NCI-H82 treated with DMSO at 0.1 percent for 48 hours (cell line): ENCODE measurements around the gene PTPRJ.

Experiments
- DNase-seq: peaks from one replicate; lab custom pipeline; 2025; ENCODE audit not compliant: unreplicated experiment; lab: John Stamatoyannopoulos, UW

The PTPRJ gene

DNA sequence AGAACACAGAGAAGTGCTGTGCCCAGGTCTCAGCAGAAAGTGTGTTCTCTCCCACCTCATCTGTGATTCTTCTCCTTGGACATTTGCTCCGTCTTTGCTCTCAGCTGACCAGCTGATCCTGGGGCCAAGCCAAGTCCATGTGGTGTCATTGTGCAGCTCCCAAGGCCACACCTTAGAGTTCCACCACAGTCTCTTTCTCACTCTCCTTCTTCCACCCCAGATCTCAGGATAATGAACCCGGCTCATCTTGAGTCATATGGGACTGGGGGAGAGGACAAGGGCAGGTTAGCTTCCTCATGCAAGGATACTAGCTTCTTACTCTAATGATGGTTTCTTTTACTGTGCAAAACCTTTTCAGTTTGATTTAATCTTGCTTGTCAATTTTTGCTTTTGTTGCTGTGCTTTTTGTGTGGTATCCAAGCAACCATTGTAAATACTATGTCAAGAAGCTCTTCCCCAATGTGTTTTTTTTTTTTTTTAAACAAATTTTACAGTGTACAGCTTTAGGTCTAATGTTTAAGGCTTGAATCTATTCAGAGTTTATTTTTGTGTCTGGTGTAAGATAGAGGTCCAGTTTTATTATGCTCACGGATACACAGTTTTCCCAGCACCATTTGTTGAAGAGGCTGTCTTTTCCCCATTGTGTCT lies 161.2 kb downstream of the PTPRJ start:
- DNase-seq: no peak

DNA sequence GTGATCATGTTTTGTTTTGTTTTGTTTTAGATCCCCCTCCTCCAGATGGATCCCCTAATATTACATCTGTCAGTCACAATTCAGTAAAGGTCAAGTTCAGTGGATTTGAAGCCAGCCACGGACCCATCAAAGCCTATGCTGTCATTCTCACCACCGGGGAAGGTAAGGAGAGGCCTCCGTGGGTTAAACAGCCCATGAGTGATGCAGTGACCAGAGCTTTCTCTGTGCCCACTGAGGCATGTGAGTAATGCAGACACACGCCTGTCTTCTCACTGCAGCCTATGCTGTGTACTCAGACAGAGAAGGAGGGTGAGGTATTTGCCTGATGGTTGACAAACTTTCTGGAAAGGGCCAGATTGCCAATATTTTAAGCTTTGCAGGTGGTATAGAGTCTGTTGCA lies 162.5 kb downstream of the PTPRJ start:
- no peak for DNase-seq

DNA sequence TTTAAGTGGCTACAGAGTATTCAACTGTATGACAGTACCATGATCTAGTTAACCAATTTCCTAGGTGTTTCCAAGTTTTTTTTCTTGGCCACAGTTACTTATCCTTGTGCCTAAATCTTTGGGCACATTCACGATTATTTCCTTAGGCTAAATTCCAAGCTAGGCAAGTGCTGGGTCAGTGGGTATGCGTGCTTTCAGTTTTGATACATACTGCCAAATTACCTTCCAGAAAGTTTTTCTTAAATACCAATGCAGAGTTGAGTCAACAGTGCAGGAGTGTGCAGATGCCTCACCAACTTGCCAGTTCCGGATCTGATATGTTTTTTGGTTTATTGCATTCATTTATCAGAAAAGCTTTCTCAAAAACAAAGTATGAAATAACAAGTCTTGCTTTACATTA lies 168.4 kb downstream of the PTPRJ start:
- DNase-seq: no peak

DNA sequence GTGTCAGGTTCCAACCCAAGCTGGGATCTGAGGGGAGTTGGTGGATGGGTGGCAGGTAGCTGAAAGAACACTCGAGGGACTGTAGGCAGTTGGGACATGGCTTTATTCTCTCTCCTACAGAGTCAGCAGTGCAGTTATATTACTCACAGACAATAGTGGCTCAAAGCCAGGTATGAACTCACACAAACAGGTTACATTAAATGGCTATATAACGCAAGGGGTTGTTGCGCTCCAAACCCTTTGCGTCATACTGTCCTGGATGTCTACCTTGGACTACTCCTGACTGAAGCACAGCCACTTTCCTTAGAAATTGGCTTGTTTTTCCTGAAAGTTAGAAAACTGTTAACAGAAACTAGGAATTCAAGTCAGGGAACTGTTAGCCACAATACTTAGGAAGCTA lies 169.9 kb downstream of the PTPRJ start:
- no peak for DNase-seq

DNA sequence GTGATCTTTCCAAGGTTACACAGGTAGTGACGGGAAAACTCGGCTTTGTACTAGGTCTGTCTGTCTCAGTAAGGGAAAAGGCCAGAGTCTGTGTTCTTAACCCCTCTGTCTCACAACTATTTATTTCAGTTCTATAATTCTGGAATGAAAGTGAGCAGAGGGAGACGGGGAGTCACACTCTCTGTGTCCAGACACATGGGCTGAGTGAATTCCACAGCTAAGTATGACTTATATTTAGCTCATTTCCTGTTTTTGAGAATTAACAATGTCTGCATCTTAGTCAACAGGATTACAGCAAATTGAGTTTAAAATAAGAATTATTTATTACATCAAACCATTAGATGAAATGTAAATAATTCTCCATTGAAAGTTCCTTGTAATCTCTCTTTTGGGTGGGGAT lies 173.8 kb downstream of the PTPRJ start:
- no peak for DNase-seq

DNA sequence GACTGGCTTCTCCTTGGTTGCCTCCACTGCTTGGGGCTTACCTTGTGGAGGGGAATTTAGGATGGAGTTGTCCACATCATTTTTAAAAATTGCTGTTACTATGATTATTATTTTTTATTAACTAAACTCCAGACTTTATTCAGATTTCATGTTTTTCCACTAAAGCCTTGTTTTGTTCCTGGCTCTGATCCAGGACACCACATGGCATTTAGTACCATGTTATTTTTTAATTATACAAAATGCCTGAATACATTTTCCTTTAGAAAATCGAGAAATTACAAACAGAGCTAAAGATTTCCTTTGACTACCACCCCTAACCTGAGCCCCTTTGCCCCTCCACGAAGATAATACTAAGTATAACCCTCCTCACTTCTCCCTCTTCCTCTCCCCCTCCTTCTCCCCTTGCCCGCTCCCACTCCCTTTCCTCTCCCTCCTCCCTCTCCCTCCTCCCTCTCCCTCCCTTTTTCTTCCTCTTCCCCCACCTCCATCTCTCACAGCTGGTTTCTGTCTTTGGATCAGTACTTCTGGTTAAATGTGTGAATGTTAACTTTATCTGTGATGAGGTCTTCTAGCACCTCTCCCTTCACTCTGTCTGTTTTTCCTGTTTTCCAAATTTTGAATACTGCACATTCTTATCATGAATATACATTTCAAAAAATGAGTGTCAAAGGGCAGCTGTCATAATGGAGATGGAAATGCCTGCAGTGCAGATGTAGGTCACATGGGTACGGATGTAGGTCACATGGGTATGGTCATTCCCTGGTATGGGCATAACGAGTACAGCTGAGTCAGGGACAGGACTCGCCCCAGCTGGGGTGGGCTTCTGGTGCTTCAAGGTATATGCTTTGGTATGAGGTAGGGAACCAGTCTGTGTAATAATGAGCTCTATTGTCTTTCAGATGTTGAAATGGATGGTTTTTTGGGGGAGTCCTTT lies 181.9 kb downstream of the PTPRJ start:
- no peak for DNase-seq

DNA sequence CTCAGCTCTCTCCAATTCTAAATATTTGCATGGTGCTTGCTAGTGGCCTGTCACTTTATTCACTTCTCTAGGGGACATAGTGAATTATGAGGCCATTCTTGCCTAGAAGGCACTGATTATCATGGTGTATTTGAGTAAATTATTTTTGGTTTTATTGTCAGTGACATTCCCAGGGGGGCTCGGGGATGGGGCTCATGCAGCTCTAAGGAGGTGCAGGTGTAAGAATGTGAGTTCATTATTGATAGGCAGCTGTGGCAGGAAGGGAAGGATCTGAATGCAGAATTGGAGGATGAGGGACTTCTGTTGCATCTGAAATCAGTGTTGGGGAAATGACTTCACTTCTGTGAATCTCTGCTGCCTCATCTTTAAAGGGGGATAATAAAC lies 182.5 kb downstream of the PTPRJ start:
- no peak for DNase-seq

DNA sequence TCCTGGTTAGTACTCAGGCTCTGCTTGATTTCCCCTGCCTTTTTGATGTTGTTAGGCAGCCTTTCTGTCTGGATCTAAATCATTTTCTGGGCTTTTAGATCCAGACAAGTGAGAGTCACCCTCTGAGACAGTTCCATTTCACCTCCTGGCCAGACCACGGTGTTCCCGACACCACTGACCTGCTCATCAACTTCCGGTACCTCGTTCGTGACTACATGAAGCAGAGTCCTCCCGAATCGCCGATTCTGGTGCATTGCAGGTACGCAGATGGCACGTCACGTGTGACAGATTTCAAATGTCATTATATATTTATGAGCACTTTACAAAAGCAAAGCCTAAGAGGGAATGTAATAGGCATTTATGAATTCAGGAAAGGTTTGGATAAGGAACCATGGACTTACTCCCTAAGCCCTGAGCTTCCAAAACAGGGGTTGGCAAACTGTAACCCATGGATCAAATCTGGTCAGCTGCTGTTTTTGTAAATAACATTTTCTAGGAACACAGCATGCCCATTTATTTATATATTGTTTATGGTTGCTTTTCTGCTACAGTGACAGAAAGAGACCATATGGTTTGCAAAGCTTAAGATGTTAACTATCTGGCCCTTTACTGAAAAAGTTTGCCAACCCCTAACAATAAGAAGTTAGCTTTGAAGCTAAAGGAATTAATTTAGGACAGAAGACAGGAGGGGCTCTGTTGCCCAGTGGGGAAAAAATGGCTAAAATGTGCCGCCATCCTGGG lies 183.2 kb downstream of the PTPRJ start:
- DNase-seq: no peak

DNA sequence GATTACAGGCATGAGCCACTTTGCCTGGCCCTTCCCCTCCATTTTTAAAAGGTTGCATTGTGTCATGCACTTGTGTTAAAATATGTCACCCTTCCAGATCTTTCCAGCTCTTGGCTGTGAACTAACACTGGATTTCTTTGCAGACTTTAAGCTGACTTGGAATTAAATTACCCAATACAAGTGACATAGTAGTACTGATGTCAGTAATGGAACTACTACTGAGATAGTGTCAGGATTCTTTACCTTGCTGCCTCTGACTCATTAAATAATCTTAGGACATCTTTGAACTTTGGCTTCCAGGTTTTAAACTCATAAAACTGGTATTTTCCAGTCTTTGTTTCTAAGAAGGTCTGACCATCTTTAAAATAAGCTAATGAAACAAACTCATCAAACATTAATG lies 184.5 kb downstream of the PTPRJ start:
- no peak for DNase-seq

DNA sequence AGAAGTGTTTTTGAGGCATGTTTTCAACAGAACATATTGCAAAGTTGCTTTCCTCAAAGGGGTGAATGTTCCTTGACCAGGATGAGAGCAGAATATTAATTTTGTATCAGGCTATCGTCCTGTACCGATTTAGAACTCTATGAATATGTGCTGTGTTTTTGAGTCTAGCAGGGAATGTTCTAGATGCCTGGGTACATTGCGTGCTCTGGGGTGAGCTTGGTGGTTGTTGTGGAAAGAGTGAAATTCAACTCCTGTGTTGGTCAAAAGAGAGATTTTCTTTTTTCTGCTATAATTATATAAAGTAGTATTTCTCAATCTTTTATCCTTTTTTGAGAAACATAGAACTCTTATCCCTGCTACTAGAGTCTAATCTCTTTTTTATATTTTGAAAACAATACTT lies 185.1 kb downstream of the PTPRJ start:
- no peak for DNase-seq

DNA sequence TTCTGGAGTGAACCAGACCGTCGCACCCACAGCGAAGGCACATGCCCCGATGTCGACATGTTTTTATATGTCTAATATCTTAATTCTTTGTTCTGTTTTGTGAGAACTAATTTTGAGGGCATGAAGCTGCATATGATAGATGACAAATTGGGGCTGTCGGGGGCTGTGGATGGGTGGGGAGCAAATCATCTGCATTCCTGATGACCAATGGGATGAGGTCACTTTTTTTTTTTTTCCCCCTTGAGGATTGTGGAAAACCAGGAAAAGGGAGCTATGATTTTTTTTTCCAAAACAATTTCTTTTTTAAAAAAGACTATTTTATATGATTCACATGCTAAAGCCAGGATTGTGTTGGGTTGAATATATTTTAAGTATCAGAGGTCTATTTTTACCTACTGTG lies 187.0 kb downstream of the PTPRJ start:
- no peak for DNase-seq

DNA sequence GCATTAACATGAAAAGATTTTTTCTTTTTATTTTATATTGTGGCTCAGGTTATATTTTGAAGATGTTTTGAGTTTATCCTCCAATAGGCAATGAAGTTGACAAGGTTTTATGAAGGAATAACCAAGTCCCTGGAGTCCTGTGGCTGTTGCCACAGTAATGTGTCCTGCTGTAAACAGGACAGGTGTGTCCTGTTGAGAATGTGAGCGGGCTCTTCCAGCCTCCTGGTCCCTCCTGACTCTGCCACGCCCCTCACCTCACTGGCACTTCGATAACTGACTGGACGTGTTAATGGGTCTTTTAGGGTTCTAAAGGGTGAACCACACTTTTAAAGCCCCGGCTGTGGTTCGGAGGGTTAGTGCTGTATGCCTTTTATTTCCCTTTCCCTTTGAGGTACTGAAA lies 188.5 kb downstream of the PTPRJ start:
- no peak for DNase-seq

DNA sequence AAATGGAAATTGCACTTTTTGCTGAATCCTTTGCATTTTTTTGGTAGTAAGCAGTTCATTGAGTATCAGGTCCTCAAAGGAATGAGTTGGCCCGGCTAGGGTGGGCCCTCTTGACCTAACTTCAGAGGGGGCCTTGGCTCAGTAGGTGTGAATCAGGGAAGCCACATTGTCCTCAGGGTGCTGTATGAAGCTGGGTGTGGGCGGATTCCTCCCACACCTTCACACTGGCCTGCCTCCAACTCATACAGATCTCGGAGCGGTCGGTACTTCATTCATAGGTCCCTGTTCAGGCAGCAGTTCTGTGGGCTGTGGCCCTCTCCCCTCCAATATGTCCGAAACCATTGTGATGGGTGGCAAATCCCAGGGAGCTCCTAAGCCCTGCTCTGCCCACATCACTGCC lies 188.9 kb downstream of the PTPRJ start:
- no peak for DNase-seq

DNA sequence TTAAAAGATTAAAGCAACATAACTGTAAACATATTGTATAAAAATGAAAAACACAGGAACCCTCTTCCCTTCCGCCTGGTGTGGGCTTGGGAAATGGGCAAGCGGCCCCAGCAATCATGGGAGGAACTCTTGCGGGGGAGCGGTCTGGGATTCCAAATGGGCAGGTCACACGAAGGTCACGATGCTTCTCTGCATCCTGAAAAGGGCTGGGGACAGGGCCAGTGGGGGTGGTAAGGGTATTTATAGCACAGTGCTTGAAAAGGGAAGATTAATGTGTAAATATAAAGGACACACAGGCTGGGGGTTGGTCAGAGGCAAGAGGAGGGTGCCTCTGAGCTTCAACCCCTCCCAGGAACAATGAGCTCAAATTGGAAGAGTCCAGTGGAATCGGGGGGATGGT lies 189.4 kb downstream of the PTPRJ start:
- no peak for DNase-seq

DNA sequence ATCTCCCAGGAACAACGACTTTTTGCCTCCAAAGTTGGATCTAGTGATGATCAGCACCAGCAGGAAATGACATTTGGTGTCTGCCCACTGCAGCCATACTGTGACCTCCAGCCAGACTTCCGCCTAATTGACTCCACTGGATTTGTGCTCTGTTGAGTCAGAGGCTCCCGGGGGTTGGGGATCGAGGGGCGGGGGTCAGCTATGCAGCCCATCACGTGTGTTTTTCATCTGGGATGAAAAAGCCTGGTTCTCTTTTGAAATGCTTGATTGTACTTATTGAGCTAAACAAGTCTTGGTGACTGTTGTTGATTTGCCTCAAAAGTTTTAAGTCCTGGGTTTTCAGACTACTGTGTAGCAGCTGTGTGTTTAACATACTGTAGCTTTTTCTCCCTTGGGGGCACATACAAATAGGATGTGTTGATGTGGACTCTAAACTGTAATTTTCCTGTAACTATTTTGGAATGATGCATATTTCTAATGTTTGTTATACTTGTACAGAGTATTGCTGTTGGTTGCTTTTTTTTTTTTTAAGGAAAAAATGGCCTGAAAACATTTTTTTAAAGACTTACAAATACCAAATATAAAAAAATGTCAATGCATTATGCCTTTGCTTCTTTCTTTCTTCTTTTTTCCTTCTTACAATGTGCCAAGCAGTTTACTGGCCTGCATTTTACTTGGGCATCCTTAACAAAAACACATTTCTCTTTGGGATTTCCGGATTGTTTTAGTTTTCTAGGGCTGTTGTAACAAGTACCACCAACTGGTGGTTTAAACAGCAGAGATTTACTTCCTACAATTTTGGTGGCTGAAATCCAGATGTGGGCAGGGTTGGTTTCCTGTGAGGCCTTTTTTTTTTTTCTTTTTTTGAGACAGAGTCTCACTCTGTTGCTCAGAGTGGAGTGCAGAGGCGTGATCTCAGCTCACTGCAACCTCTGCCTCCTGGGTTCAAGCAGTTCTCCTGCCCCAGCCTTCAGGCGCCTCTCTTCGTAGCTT lies 190.2 kb downstream of the PTPRJ start:
- no peak for DNase-seq

DNA sequence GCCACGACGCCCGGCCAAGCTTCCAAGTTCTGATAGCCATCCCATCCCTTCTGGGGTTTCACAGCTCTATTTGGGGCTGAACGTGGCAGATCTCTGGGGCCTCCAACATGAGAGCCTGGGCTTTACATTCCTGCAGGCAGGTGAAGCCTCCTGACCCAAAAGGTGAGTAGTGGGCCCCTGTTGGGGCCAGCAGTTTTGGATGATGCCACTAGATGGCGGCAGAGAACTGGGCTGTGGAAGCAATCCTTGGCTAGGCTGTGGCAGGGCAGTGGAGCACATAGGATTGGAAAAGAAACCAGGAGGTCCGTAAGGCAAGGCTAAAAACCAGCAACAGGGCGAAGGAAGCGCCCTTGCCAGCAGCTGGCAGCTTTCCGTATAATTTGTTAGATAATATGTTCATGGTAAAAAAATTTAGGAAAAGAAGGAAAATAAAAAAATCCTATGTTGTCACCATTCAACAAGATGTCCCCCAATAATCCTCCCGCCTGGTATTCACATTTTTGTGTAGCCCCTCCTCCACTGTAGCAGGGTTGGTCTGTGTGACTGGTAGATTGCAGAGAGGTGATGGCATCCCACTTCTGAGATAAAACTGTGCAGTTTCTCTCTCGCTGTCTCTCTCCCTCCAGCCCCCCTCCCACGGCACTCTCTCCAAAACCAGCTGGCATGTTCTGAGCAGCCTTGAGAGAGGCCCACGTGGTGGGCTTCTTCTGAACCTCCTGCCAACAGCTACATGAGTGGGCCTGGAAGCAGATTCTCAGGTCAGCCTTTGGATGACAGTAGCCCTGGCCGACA lies 192.7 kb downstream of the PTPRJ start:
- DNase-seq: peak; percentile 18

DNA sequence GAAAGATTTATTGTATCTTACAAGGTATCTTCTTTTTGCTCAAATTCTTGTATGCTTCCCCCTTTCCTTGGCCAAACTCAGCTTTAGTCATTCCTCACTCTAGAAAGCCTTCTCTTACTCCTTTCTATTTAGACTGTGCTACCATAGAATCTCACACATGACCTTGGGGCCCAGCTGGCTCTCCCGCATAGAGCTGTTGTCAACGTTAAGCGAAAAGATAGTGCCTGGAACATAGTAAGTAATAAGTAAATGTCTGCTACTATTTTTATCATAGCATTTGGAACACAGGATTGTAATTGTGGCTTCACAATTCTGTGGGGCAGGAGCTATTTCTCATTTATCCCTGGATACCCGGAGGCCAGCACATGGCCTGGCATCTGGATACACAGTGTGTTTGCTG lies 197.3 kb downstream of the PTPRJ start:
- DNase-seq: no peak

DNA sequence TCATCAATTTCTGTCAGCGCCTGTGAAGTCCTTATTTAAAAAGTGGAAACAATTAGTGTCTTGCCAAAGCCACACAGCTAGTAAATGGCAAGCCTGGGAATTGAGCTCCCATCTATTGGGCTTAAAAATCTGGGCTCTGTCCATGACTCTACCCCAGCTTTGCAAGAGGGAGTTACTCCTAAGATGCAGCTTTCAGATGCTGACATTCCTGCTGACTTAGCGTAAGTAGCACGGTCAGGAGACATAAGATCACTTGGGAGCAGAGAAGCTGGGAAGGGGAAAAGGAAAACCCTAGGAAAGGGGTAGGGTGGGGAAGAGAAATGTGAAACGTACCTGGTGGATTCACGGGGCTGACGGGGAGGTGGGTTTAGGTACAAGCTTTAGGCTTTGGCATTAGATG lies 200.3 kb downstream of the PTPRJ start:
- no peak for DNase-seq

DNA sequence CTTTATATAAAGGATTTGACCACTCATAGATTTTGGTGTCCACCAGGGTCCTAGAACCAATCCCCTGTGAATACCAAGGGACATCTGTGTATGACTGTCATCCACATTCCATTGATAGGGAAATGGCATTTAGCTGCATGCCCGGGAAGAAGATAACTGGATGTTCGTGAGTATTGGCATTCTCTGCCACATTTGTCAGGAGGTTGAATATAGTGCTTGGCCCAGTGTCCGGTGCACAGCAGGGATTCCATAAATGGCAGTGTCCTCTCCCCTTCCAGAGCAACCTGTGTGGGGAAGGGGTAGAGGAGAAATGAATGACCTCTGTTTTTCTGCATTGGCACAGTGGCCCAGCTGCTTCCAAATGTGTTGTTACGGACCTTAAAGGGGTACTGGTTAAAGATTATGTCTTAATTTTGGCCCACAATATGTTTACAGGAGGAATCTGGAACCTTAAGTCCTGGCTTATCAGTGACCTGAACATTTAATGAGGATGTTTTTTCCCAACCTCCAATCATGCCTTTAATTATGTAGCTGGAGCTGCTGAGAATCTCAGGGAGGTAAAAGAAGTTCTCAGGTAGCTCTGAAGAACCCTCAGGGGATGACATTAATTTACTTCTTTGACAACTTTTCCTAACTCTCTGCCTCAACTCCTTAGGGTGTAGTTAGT lies 202.6 kb downstream of the PTPRJ start:
- DNase-seq: no peak
